GM12878 (cell line): ENCODE data around the gene RASAL1. TPM values are rescaled to one million over a fixed set of nuclear protein-coding genes. Genes with fewer than 3 reads are reported as not detected.

Experiments used
- BHLHE40 ChIP-seq, 2 experiments: fragments of 450-650 bp in 1 of 2; IDR thresholded peaks; 2 replicates each; pipeline ENCODE4 v1.6.1; 2011 to 2017; ENCODE audit warnings: low read depth in 2 of 2, borderline replicate concordance in 1 of 2, improper control_type of control experiment in 1 of 2, low read length in 1 of 2, mild to moderate bottlenecking in 1 of 2
- BRCA1 ChIP-seq: IDR thresholded peaks from 2 replicates; pipeline ENCODE4 v1.6.1; 2011; ENCODE audit warnings: low read depth, low read length, improper control_type of control experiment
- CREM ChIP-seq: IDR thresholded peaks from 2 replicates; pipeline ENCODE4 v1.6.1; 2014; ENCODE audit warnings: antibody characterized with exemption, low read depth
- EED ChIP-seq: sonication (generic); IDR thresholded peaks from 2 replicates; pipeline ENCODE4 v1.6.1; 2016; ENCODE audit warnings: antibody characterized with exemption, low read depth
- EZH2 ChIP-seq: IDR thresholded peaks from 2 replicates; pipeline ENCODE4 v1.6.1; 2012; ENCODE audit warnings: low read depth, mild to moderate bottlenecking, control low read depth, inconsistent platforms, low read length, borderline replicate concordance; ENCODE audit not compliant: control insufficient read depth
- HDAC6 ChIP-seq: fragments of 200-600 bp; sonication (generic); IDR thresholded peaks from one replicate; pipeline ENCODE4 v1.8.0; 2017; ENCODE audit warnings: antibody characterized with exemption; ENCODE audit not compliant: unreplicated experiment
- HDGF ChIP-seq: fragments of 450-650 bp; IDR thresholded peaks from 2 replicates; pipeline ENCODE4 v1.6.1; 2016; ENCODE audit warnings: antibody characterized with exemption
- IKZF2 ChIP-seq, 2 experiments: fragments of 450-650 bp; IDR thresholded peaks; 2 replicates each; pipeline ENCODE4 v1.6.1; 2017; ENCODE audit warnings: mild to moderate bottlenecking in 2 of 2, moderate library complexity in 2 of 2
- NBN ChIP-seq: fragments of 450-650 bp; IDR thresholded peaks from 2 replicates; pipeline ENCODE4 v1.6.1; 2016
- PAX5 ChIP-seq: IDR thresholded peaks from 2 replicates; pipeline ENCODE4 v1.6.1; 2011; ENCODE audit warnings: low read depth, low read length, borderline replicate concordance
- RB1 ChIP-seq: fragments of 450-650 bp; formaldehyde crosslinking; IDR thresholded peaks from 2 replicates; pipeline ENCODE4 v1.6.1; 2017; ENCODE audit warnings: mild to moderate bottlenecking, borderline replicate concordance
- RUNX3 ChIP-seq: IDR thresholded peaks from 2 replicates; pipeline ENCODE4 v1.6.1; 2012; ENCODE audit warnings: low read length, inconsistent platforms
- SRF ChIP-seq, 2 experiments: IDR thresholded peaks; 2 replicates each; pipeline ENCODE4 v1.6.1; 2011; ENCODE audit warnings: low read depth in 2 of 2, low read length in 2 of 2, mild to moderate bottlenecking in 1 of 2, moderate library complexity in 1 of 2
- SUZ12 ChIP-seq: fragments of 200-600 bp; sonication (generic); IDR thresholded peaks from one replicate; pipeline ENCODE4 v1.6.1; 2018; ENCODE audit warnings: antibody characterized with exemption, mild to moderate bottlenecking; ENCODE audit not compliant: unreplicated experiment
- TAF1 ChIP-seq: IDR thresholded peaks from 2 replicates; pipeline ENCODE4 v1.6.1; 2011; ENCODE audit warnings: mild to moderate bottlenecking, low read depth, low read length, borderline replicate concordance
- TBL1XR1 ChIP-seq: IDR thresholded peaks from 2 replicates; pipeline ENCODE4 v1.6.1; 2012; ENCODE audit warnings: low read depth, low read length, improper control_type of control experiment
- WRNIP1 ChIP-seq: IDR thresholded peaks from 2 replicates; pipeline ENCODE4 v1.6.1; 2011; ENCODE audit warnings: low read depth, low read length, improper control_type of control experiment, borderline replicate concordance
- ZNF24 ChIP-seq: fragments of 450-650 bp; IDR thresholded peaks from 2 replicates; pipeline ENCODE4 v1.6.1; 2017; ENCODE audit warnings: antibody characterized with exemption, mild to moderate bottlenecking
- ZNF384 ChIP-seq: IDR thresholded peaks from 2 replicates; pipeline ENCODE4 v1.6.1; 2012; ENCODE audit warnings: low read depth, mild to moderate bottlenecking, low read length, improper control_type of control experiment, borderline replicate concordance
- polyA plus RNA-seq, 11 experiments: library from polyadenylated mRNA; depleted of rRNA in 4 of 11; unstranded in 6 of 11; stranded (reverse) in 5 of 11; fragments of >200 nt; fragmentation: Nextera tagmentation in 4 of 11; fragmentation: Illumina TruSeq in 1 of 11; extraction: Ambion mirVana in 4 of 11; extraction: Trizol in 1 of 11; gene quantifications; 1 replicate in 1 of 11; 2 replicates in 10 of 11; pipeline versions ENCODE4 v1.2.1 to v1.2.3, GENCODE V29; 2011 to 2016; ENCODE audit warnings: inconsistent platforms in 2 of 11, missing spikeins in 2 of 11, low read depth in 1 of 11
- total RNA-seq, 4 experiments: library from RNA; depleted of rRNA in 3 of 4; stranded (reverse); fragments of >200 nt in 3 of 4; fragmentation: Illumina TruSeq in 1 of 4; extraction: Trizol in 1 of 4; gene quantifications; 2 replicates each; pipeline versions ENCODE4 v1.2.1 to v1.2.3, GENCODE V29; 2013 to 2021
- TF ChIP-seq, protein P1 (sequence below): IDR thresholded peaks from 2 replicates; pipeline ENCODE4 v1.6.1; 2011; ENCODE audit warnings: mild to moderate bottlenecking, low read depth, low read length, moderate library complexity; ENCODE audit not compliant: insufficient replicate concordance
- TF ChIP-seq, protein P2 (sequence below): fragments of 450-650 bp; IDR thresholded peaks from 2 replicates; pipeline ENCODE4 v1.6.1; 2017; ENCODE audit warnings: antibody characterized with exemption, mild to moderate bottlenecking, moderate library complexity
- TF ChIP-seq, protein P3 (sequence below): fragments of 450-650 bp; formaldehyde crosslinking; IDR thresholded peaks from 2 replicates; pipeline ENCODE4 v1.5.0; 2022; ENCODE audit warnings: mild to moderate bottlenecking, missing genetic modification characterization

RASAL1 gene
- total and polyA plus RNA-seq, 10 of the 15 experiments (the other 5 are each of a cell fraction or from before 2014, with no cell fraction given): 0.12 to 1.0 (median 0.52) TPM; not detected in 6

DNA sequence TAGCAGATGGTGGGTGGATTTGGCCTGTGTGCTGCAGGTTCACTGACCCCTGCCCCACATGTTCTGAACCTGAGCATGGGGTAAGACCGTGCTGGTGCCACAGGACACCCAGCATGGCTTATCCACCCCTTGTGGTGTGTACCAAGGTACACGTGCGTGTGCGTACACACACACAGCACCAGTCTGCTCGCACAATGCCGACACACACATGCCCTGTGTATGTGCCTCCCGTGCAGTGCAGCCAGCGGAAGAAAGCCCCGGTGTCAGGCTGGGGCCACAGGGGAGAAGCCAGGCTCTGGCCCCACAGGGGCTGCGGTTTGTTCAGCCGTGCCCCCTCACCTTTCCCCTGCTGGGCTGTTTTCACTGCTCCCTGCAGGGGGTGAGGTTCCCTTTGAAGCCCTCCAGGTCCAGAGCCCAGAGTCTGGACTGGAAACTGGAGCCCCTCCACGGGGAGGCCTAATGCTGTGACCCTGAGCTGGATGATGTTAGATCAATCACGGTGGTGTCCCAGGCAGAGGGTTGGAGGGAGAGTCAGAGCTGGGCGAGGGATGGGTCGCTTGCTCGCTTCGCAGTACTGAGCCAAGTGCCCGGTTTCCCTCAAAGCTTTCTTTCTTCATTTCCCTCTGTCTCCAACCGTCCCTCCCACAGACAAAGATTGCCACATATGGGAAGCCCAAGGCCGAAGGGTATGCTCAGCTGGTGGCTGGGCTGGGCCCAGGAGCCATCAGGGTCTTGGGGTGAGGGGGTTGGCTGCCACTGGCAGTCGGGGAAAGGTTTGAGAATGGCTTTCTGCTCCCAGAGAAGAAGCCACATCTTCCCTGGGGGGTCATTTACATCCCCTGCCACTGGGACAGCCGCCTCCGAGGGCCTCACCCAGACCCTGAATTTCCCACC is 72.8 kb downstream of the RASAL1 start (continued):
- TF ChIP-seq PAX5 (0 out of 2 replicates have a peak, but pooled peaks have one; percentile 15), EED (no peak), ZNF384 (no peak), HDGF (peak; percentile 76), RUNX3 (peak; percentile 63; the same call in 1 of the 2 replicates), IKZF2 (IDR thresholded peaks at IDR 0.05) (peak; percentile 6 to 9; a peak in 1 of 4 replicates), HDAC6 (no peak), SRF (IDR thresholded peaks at IDR 0.05; ENCODE audit: low read depth in 2 of 2, low read length in 2 of 2) (no peak), BRCA1 (no peak), WRNIP1 (no peak), TAF1 (no peak), CREM (no peak), NBN (peak; percentile 31; the same call in 1 of the 2 replicates), ZNF24 (no peak), TBL1XR1 (0 out of 2 replicates have a peak, but pooled peaks have one; percentile 33), EZH2 (no peak), SUZ12 (no peak), BHLHE40 (IDR thresholded peaks at IDR 0.05; ENCODE audit: borderline replicate concordance in 1 of 2, low read depth in 2 of 2, low read length in 1 of 2) (peak; percentile 76 to 91), RB1 (peak; percentile 25; the same call in 1 of the 2 replicates)
- TF ChIP-seq, protein P1, sequence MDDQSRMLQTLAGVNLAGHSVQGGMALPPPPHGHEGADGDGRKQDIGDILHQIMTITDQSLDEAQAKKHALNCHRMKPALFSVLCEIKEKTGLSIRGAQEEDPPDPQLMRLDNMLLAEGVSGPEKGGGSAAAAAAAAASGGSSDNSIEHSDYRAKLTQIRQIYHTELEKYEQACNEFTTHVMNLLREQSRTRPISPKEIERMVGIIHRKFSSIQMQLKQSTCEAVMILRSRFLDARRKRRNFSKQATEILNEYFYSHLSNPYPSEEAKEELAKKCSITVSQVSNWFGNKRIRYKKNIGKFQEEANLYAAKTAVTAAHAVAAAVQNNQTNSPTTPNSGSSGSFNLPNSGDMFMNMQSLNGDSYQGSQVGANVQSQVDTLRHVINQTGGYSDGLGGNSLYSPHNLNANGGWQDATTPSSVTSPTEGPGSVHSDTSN: no peak
- TF ChIP-seq, protein P2, sequence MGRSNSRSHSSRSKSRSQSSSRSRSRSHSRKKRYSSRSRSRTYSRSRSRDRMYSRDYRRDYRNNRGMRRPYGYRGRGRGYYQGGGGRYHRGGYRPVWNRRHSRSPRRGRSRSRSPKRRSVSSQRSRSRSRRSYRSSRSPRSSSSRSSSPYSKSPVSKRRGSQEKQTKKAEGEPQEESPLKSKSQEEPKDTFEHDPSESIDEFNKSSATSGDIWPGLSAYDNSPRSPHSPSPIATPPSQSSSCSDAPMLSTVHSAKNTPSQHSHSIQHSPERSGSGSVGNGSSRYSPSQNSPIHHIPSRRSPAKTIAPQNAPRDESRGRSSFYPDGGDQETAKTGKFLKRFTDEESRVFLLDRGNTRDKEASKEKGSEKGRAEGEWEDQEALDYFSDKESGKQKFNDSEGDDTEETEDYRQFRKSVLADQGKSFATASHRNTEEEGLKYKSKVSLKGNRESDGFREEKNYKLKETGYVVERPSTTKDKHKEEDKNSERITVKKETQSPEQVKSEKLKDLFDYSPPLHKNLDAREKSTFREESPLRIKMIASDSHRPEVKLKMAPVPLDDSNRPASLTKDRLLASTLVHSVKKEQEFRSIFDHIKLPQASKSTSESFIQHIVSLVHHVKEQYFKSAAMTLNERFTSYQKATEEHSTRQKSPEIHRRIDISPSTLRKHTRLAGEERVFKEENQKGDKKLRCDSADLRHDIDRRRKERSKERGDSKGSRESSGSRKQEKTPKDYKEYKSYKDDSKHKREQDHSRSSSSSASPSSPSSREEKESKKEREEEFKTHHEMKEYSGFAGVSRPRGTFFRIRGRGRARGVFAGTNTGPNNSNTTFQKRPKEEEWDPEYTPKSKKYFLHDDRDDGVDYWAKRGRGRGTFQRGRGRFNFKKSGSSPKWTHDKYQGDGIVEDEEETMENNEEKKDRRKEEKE: no peak
- TF ChIP-seq, protein P3, sequence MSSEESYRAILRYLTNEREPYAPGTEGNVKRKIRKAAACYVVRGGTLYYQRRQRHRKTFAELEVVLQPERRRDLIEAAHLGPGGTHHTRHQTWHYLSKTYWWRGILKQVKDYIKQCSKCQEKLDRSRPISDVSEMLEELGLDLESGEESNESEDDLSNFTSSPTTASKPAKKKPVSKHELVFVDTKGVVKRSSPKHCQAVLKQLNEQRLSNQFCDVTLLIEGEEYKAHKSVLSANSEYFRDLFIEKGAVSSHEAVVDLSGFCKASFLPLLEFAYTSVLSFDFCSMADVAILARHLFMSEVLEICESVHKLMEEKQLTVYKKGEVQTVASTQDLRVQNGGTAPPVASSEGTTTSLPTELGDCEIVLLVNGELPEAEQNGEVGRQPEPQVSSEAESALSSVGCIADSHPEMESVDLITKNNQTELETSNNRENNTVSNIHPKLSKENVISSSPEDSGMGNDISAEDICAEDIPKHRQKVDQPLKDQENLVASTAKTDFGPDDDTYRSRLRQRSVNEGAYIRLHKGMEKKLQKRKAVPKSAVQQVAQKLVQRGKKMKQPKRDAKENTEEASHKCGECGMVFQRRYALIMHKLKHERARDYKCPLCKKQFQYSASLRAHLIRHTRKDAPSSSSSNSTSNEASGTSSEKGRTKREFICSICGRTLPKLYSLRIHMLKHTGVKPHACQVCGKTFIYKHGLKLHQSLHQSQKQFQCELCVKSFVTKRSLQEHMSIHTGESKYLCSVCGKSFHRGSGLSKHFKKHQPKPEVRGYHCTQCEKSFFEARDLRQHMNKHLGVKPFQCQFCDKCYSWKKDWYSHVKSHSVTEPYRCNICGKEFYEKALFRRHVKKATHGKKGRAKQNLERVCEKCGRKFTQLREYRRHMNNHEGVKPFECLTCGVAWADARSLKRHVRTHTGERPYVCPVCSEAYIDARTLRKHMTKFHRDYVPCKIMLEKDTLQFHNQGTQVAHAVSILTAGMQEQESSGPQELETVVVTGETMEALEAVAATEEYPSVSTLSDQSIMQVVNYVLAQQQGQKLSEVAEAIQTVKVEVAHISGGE (CRISPR knock-in tag): no peak
